HG03469 (cell line): ENCODE results near the gene NFE2L1.
"Not testable (repeated sequence)": the region's sequence is repeated elsewhere in the genome, so short reads cannot be mapped to it uniquely, and the experiment has no call there.

Experiments
- ATAC-seq: cut with Tn5 transposase; IDR thresholded peaks from one replicate; pipeline ENCODE4 v1.9.1; 2021; ENCODE audit warnings: mild to moderate bottlenecking, moderate library complexity, moderate number of reproducible peaks; ENCODE audit not compliant: unreplicated experiment

Gene NFE2L1

GRCh38 chr17:48022901-48023300, 25.3 kb upstream of the NFE2L1 start:
- ATAC-seq: no peak

GRCh38 chr17:48023400-48024148, 24.6 kb upstream of the NFE2L1 start:
- no peak for ATAC-seq

DNA sequence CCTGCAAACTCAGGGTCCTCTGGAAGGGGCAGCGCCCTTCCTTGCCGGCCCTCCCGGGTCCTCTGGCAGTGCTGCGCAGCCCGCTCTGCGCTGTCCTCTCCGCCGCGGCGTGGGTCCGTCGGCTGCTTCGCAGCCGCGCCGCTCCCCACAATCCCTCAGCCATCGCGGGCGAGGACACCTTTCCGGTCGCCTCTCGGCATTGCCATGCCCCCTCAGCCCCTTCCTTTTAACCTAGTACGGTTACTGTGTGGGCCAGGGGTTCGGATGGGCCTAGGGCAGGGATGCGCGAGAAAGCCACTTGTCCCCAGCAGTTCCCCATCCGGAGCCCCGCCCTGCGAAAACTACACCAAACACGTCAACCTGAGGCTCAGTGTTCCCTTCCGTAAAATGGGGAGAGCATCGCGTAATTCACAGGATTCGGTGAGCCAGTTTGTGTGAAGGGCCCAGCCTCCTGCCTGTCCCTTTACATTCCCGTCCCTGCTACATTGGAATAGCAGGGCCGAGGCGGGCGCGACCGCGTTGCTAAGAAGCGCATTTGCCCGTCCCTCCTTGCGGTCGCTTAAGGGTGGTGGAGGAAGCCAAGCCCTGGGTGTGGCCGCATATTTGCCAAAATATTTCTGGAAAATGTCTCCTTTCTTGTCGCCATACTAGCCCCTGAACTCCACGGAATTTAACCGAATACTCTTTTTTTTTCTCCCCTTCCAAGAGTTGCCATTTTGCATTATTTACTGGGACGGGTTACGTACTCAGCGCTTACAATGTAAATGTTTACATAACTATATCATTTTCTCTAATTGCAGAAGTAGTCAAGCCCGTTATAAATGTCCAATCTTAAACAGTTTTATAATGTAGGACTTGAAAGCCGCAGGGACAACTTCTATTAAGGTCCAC, 23.8 kb upstream of the NFE2L1 start:
- no peak for ATAC-seq

DNA sequence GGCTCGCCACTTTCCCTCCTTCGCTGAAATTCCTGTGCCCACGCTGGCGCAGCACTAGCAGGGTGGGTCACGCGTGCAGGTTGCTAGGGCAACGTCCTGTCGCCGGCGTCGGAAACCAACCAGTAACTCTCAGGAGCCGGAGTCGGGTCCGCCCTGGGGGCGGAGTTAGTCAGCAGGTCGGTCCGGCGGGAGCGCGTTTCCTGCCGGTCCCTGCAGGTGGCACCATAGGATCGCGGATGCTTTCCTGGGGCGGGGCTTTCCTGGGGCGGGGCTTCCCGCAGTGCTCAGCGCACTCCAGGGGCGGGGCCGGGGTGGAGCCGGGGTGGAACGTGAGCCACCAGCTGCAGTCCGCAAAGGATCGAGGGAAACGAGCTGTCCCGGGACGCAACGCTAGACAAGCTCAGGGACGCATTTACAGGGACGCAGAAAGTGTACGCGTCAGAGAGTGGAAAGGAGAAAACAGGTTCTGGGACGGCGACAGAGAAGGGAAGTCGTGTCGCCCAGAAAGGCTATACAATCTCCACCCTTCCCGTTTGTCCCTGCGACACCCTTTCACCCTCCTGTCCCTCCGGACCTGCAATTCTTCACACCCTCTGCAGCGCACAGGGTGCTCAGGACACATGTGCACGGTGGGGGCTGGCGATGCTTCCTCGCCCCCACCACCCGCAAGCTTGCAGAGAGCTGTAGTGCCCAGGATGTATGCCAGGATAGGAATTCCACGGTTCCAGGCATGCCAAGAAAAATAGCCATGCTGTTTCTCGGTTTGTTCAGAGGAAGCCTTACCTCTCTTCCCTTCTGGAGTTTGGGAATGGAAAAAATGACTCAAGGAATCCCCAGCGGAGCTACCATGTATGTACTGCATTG, 22.9 kb upstream of the NFE2L1 start:
- peak; percentile 52 for ATAC-seq

- no peak for ATAC-seq
Observed at GRCh38 chr17:48025904-48026501, 22.2 kb upstream of the NFE2L1 start.

- ATAC-seq: no peak
Observed at GRCh38 chr17:48026502-48027321, 21.4 kb upstream of the NFE2L1 start.

DNA sequence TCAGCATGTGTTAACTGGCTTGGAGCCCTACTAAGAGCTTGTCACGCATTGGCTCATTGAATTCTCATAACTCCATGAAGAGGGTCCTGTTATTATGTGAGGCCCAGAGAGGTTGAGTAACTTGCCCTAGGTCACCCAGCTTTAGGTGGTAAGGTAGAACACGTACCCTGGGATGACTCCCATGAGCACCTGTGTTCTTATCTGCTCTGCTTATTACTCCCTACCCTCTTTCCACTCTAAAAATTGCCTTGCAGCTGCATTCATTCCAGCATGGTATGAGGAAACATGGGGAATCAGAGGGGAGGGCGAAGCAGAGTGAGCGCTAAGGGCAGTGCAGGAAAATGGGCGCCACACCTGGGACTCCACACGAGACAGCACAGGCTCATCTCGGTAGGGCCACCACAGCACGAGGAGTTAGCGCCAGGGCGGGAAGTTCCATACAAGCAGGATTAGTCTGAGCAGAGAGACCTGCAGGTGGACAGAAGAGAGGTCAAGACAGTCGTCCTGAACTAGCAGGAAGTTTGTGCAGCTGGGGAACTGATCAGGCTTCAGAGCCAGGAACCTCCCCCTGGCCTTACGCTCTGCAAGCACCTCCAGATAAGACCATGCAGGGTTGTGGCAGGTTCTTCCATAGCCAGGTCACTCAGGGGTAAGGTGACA, 20.7 kb upstream of the NFE2L1 start:
- ATAC-seq: no peak

DNA sequence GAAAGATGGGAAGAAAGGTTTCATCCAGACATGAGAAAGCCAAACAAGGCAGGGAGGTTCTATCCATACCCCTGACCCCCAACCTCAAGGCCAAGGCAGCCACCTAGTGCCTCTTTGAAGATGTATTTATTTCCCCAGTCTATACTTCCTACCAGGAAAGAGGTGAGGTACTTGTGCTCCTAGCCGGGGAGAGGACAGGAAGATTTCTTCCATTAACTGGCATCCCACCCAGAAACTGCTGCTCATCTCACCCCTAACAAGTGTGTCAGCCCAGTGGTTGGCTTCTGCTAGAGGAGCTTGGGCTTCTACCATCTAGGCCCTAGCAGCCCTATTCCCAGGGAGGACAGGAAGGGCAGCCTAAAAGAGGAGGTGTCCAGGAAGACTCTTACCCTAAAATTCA, 19.4 kb upstream of the NFE2L1 start:
- no peak for ATAC-seq

- no peak for ATAC-seq
Observed at GRCh38 chr17:48030531-48030930, 17.6 kb upstream of the NFE2L1 start.

DNA sequence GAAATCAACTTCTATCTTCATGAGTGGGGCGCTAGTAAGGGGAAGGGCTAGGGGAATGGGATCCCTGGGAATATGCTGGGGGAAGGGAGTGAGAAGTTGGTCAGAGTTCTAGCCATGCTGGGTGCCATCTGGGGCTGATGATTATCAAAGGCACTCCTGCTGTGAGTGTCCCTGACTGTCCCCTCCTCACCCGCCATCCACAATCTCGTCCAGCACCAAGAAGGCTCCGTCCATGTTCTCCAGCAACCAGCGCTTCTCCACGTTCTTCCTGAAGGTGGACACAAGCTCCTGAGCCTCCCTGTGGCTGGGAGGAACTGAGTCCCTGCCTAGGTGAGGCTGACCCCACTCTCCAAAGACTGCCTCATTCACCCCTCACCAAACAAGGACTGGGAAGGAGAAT, 16.2 kb upstream of the NFE2L1 start:
- no peak for ATAC-seq

DNA sequence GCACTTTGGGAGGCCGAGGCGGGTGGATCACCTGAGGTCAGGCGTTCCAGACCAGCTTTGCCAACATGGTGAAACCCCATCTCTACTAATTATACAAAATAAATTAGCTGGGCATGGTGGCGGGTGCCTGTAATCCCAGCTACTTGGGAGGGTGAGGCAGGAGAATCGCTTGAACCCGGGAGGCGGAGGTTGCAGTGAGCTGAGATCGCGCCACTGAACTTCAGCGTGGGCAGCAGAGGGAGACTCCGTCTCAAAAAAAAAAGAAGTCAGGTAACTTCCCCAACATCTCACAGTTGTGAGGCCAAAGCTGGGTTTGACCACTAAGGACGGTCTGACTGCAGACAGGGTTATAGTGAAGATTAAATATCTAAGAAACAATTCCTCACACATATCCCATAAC, 13.4 kb upstream of the NFE2L1 start:
- ATAC-seq: not testable (repeated sequence)

GRCh38 chr17:48036693-48037035, 11.5 kb upstream of the NFE2L1 start:
- ATAC-seq: no peak

- no peak for ATAC-seq
Observed at GRCh38 chr17:48037036-48037837, 10.9 kb upstream of the NFE2L1 start, which contains the start of gene COPZ2. Gene COPZ2 (minus strand): TSS chr17:48037797. CDS start chr17:48037777, 20 bp downstream.

- no peak for ATAC-seq
Observed at GRCh38 chr17:48037838-48038323, 10.3 kb upstream of the NFE2L1 start.

DNA sequence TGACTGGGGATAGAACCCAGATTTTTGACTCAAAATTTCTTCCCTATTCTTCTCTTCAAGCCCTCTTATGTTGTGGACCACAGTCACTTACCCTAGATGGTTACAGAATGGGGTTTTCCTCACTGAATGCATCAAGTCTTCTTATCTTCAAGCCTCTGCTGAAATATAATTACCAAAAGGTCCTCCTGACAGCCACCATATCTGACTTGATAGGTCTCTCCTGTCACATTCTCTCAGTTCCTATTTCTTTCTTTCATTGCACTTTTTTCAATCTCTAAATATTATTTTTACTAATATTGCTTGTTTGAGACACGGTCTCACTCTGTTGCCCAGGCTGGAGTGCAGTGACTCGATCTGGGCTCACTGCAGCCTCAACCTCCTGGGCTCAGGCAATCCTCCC, 9.5 kb upstream of the NFE2L1 start:
- ATAC-seq: no peak

DNA sequence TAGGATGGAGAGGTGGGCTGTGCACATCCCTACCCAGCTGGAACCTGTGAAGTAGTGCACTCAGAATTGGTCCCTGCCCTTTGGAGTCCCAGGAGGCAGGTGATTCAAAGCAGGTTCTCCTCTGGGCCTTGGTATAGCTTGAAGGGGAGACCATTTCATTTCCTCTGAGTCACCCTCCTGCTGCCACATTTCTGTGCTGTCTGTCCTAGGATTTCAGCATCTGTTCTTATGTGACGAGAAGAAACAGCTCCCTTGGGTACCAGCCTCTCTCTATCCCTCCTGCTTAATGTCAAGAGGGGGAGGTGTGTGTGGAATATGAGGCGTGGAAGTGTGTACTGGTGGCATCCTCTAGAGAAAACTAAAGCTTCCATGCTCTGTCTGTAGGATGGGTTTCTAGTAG, 5.0 kb upstream of the NFE2L1 start:
- no peak for ATAC-seq

GRCh38 chr17:48044851-48045250, 3.3 kb upstream of the NFE2L1 start:
- ATAC-seq: no peak

GRCh38 chr17:48045316-48046001, 2.7 kb upstream of the NFE2L1 start:
- ATAC-seq: no peak
